Heart left ventricle (tissue), 16 donors: Measurements from ENCODE around the gene KCNN3. TPM values are rescaled to one million over a fixed set of nuclear protein-coding genes. Genes with fewer than 3 reads are reported as not detected.

Source experiments
- ATAC-seq, 4 donors: fragments of 200-7000 bp; cut with Tn5 transposase; one replicate each; pipeline ENCODE4 v1.9.1; 2020 to 2022; ENCODE audit warnings: moderate library complexity in 4 of 4, mild to moderate bottlenecking in 3 of 4, moderate number of reproducible peaks in 1 of 4
- DNase-seq, 5 donors: peaks; one replicate each; pipeline ENCODE4 v3.0.0-alpha.2; 2020
- H3K27ac ChIP-seq, 12 donors: fragments of 200-600 bp; sonication (generic) in 4 of 12; one replicate each; pipeline versions ENCODE4 v1.5.0 to v1.8.0; 2016 to 2022; ENCODE audit warnings: mild to moderate bottlenecking in 2 of 12
- H3K27me3 ChIP-seq, 9 donors: fragments of 200-600 bp; sonication (generic) in 2 of 9; one replicate each; pipeline versions ENCODE4 v1.5.1 to v1.8.0; 2016 to 2022; ENCODE audit warnings: mild to moderate bottlenecking in 3 of 9
- H3K36me3 ChIP-seq, 9 donors: fragments of 200-600 bp; sonication (generic) in 2 of 9; one replicate each; pipeline versions ENCODE4 v1.5.0 to v1.8.0; 2018 to 2022; ENCODE audit warnings: mild to moderate bottlenecking in 2 of 9
- H3K4me1 ChIP-seq, 12 donors: fragments of 200-600 bp; sonication (generic) in 4 of 12; one replicate each; pipeline versions ENCODE4 v1.5.0 to v1.8.0; 2016 to 2022; ENCODE audit warnings: mild to moderate bottlenecking in 3 of 12
- H3K4me3 ChIP-seq, 12 donors: fragments of 200-600 bp; sonication (generic) in 4 of 12; one replicate each; pipeline versions ENCODE4 v1.5.0 to v1.8.0; 2017 to 2022; ENCODE audit warnings: mild to moderate bottlenecking in 9 of 12, moderate library complexity in 4 of 12
- H3K9me3 ChIP-seq, 12 donors: fragments of 200-600 bp; sonication (generic) in 4 of 12; one replicate each; pipeline versions ENCODE4 v1.5.0 to v1.8.0; 2016 to 2022; ENCODE audit warnings: mild to moderate bottlenecking in 1 of 12
- POLR2A ChIP-seq, 2 donors: fragments of 450-650 bp; IDR thresholded peaks; one replicate each; pipeline ENCODE4 v1.6.1; 2017; ENCODE audit warnings: antibody characterized with exemption in 2 of 2, mild to moderate bottlenecking in 2 of 2, moderate library complexity in 2 of 2
- WGBS, 4 donors: extraction: QIAGEN DNeasy Blood & Tissue Kit in 2 of 4; methylation state at CpG; one replicate each; pipeline versions ENCODE4 v1.1.5 to v1.1.7; 2013 to 2018; 5-methylcytosine and 5-hydroxymethylcytosine counted together
- intact Hi-C, 10 donors: fragments of 100-400 bp; cut with DNase I; formaldehyde crosslinking; loops; one replicate each; pipeline versions ENCODE4 v1.11.1 to v1.14.2; 2022
- polyA plus RNA-seq, 2 donors: library from polyadenylated mRNA; stranded (reverse); fragments of 200-250 nt; gene quantifications; one replicate each; pipeline ENCODE4 v1.2.3, GENCODE V29; 2013
- total RNA-seq, 9 donors: library from RNA; depleted of rRNA in 2 of 9; stranded (reverse); fragments of >200 nt in 2 of 9; fragmentation: NEBNext Ultra II Directional in 3 of 9; extraction: Animal tissue kit (Norgen Biotek cat#: 25700) in 3 of 9; gene quantifications; one replicate each; pipeline versions ENCODE4 v1.1.0 to v1.2.4, GENCODE V29; 2016 to 2023
- TF ChIP-seq, protein P1 (sequence below), 12 donors: fragments of 200-600 bp; sonication (generic) in 4 of 12; IDR thresholded peaks; one replicate each; pipeline versions ENCODE4 v1.5.0 to v1.8.0; 2018 to 2022; ENCODE audit warnings: antibody characterized with exemption in 12 of 12, mild to moderate bottlenecking in 5 of 12
- donor health status: ischemic (EF 13 %, LVEDD 7.1; RV severe dilation, severe dysfunction).
- donor health status: healthy with polysubstance abuse.
- donor health status: DM: no; HTN: yes; CAD: no.
- donor health status: DM: no; HTN: no; CAD: no.
- donor health status: ischemic (EF 25% LVEDD 6.9; RV normal size, moderate dysfunction).
- donor health status: ischemic (EF 25% LVEDD 5.7; RV mildly dilated, moderate dysfunction).
- donor health status: healthy.
- donor health status: DM: yes; HTN: yes; CAD: no.
- donor health status: ischemic (EF 35%, LVEDD 5.7; RV mildly dilated, moderate dysfunction).
- donor health status: nonischemic (EF 11% LVEDD 7.7; RV severe dilation, severe dysfunction).
- donor health status: DM: yes; HTN: yes; CAD: no.
- donor health status: PGD.
- donor health status: ischemic (EF 29% LVEDD 5.4; RV normal size, mild dysfunction).
- donor health status: nonischemic (EF 23%, LVEDD 6.1; RV moderate dilation, normal function).

KCNN3 gene
- total and polyA plus RNA-seq, 11 donors = 0.42 to 4.6 (median 2.2) TPM

DNA sequence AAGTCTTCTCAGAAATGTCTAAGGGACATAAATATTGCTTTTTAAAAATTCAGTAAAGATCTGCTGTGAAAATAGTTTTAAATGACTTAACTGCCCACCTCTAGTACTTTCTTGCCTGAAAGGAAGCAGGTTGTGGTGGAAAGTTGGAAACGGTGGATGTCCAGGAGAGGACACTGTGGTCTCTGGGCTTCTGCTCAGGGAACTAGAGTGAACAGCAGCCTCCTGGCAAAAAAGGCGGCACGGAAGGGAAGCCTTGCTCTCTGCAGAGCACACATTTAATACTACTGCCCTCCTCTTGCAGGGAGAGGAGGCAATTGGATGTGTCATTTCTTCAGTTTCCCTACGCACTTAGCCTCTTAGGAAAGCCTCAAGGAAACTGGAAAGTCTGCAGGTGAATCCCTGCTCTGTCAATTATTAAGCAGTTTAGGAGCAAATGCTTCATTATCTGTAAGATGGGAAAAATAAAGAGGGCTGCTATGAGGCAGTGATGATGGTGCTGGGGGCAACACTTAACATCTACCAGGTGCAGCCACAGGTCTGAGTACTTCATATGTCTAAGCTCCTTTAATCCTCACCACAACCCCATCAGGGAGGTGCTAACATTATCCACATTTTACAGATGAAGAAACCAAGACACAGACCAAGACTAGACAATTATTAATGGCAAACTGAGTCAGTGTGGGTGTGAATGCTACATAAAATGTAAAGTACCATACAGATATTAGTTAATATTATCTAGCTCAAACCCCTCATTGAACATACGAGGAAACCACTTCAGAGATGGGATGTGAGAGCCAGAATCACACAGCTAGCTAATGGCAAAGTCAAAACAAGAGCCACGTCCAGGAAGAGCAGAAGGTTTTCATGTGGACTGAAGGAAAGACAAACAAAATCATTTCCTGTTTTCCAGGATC is 153.2 kb downstream of the KCNN3 start:
- TF ChIP-seq, protein P1, sequence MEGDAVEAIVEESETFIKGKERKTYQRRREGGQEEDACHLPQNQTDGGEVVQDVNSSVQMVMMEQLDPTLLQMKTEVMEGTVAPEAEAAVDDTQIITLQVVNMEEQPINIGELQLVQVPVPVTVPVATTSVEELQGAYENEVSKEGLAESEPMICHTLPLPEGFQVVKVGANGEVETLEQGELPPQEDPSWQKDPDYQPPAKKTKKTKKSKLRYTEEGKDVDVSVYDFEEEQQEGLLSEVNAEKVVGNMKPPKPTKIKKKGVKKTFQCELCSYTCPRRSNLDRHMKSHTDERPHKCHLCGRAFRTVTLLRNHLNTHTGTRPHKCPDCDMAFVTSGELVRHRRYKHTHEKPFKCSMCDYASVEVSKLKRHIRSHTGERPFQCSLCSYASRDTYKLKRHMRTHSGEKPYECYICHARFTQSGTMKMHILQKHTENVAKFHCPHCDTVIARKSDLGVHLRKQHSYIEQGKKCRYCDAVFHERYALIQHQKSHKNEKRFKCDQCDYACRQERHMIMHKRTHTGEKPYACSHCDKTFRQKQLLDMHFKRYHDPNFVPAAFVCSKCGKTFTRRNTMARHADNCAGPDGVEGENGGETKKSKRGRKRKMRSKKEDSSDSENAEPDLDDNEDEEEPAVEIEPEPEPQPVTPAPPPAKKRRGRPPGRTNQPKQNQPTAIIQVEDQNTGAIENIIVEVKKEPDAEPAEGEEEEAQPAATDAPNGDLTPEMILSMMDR (IDR thresholded peaks at IDR 0.05) = peak in 4 of 12 donors; percentile 10 to 35 (median 28)
- no peak for TF ChIP-seq POLR2A (IDR thresholded peaks at IDR 0.05)
- no peak overlapping the region for H3K4me3 ChIP-seq
- ATAC-seq = peak in 1 of 4 donors; percentile 43
- H3K27me3 ChIP-seq = no peaks in the 10 kb centered on the region
- H3K4me1 ChIP-seq = peaks cover 0 to 50% (median 12%) of the 10 kb centered on the region in 12 donors
- DNase-seq = no peak
- 64 to 74% (median 69%) methylated on average over 6 of the region's 6 CpGs for WGBS, 4 donors
- H3K36me3 ChIP-seq = peaks cover 0 to 15% (median 0%) of the 10 kb centered on the region in 9 donors
- H3K9me3 ChIP-seq = no peaks in the 10 kb centered on the region
- intact Hi-C loops = no loop called here
- H3K27ac ChIP-seq = peak overlapping the region in 2 of 12 donors; percentile 11 to 24

DNA sequence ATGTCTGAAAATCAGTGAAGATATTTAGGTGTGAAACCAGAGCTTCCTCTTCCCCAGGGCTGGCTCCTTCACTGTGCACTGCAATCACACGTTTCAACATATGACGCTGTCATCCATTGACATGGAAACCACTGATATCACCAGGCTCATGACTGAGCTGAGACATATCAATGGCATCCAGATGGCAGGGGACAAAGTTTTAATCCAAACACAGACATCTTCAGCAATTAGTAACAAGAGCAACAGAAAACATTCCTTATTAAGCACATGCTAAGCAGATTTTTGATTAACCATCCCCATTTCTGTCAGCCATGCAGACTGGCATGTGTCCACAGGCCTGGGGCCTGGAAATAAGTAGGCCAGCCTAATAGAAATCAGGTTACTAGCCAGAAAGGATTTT is 154.1 kb downstream of the KCNN3 start:
- no peak for TF ChIP-seq POLR2A (IDR thresholded peaks at IDR 0.05)
- TF ChIP-seq, protein P1 (IDR thresholded peaks at IDR 0.05) = no peak
- H3K9me3 ChIP-seq = no peaks in the 10 kb centered on the region
- H3K36me3 ChIP-seq = peaks cover 0 to 15% (median 0%) of the 10 kb centered on the region in 9 donors
- H3K4me1 ChIP-seq = peaks cover 0 to 42% (median 12%) of the 10 kb centered on the region in 12 donors
- H3K4me3 ChIP-seq = no peak overlapping the region
- peak overlapping the region in 4 of 12 donors; percentile 11 to 37 (median 22) for H3K27ac ChIP-seq
- H3K27me3 ChIP-seq = no peaks in the 10 kb centered on the region
- ATAC-seq = peak; percentile 51 to 79 (median 66)
- DNase-seq = no peak
- intact Hi-C loops = no loop called here
- 29 to 58% (median 49%) methylated on average over 2 of the region's 2 CpGs for WGBS, 4 donors

DNA sequence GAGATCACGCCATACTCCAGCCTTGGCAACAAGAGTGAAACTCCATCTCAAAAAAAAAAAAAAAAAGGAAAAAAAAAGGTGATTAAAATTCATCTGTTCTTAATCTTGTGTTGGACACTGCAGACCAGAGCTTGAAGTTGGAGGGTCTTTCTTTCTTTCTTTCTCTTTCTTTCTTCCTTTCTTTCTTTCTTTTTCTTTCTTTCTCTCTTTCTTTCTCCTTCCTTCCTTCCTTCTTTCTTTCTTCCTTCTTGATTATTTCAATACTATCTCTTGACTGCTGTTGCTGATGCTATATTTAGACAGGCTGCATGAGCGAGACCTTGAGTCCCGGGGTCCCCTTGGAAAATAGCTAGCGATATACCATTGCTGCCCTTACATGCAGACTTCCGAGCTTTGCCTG is 154.7 kb downstream of the KCNN3 start:
- Histone ChIP-seq H3K27me3 (no peaks in the 10 kb centered on the region), H3K36me3 (peaks cover 0 to 15% (median 0%) of the 10 kb centered on the region in 9 donors), H3K4me1 (peaks cover 0 to 36% (median 12%) of the 10 kb centered on the region in 12 donors), H3K4me3 (no peak overlapping the region), H3K27ac (peak overlapping the region in 1 of 12 donors; percentile 19), H3K9me3 (no peaks in the 10 kb centered on the region)
- no peak for ATAC-seq
- intact Hi-C loops = no loop called here
- no peak for DNase-seq
- TF ChIP-seq POLR2A (IDR thresholded peaks at IDR 0.05) = no peak
- TF ChIP-seq, protein P1 (IDR thresholded peaks at IDR 0.05) = no peak
- WGBS, 4 donors = 57 to 67% (median 62%) methylated on average over 5 of the region's 5 CpGs

DNA sequence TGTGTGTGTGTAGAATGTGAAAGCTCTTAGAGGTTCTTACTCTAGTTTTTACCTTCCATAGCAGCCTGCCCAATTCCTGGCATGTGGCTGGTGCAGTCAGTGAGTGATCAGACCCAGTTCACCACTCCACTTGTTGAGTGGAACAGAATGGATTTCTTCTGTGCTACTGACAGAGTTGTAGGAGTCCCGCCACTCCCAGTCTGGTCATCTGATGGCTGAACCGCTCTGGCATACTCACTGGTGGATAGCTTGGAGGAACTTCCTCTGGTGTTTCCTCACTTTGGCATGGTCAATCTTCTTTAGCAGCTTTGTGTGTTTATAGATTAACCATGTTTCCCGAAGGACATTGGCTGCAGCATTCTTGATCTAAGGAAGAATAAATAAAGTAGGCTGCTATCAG is 155.4 kb downstream of the KCNN3 start:
- Histone ChIP-seq H3K27me3 (no peaks in the 10 kb centered on the region), H3K4me1 (peaks cover 0 to 28% (median 12%) of the 10 kb centered on the region in 12 donors), H3K9me3 (no peaks in the 10 kb centered on the region), H3K27ac (no peak overlapping the region), H3K36me3 (peaks cover 0 to 15% (median 0%) of the 10 kb centered on the region in 9 donors), H3K4me3 (no peak overlapping the region)
- DNase-seq = peak in 1 of 5 donors; percentile 42
- peak in 3 of 4 donors; percentile 45 to 62 (median 52) for ATAC-seq
- intact Hi-C loops = no loop called here
- 66 to 79% (median 75%) methylated on average over 3 of the region's 3 CpGs for WGBS, 4 donors
- TF ChIP-seq, protein P1 (IDR thresholded peaks at IDR 0.05) = no peak
- TF ChIP-seq POLR2A (IDR thresholded peaks at IDR 0.05) = no peak
